HG03378 (cell line): ENCODE results near the gene LRRC74B.
"Not testable (repeated sequence)": the region's sequence is repeated elsewhere in the genome, so short reads cannot be mapped to it uniquely, and the experiment has no call there.

ENCODE experiments used
- ATAC-seq: cut with Tn5 transposase; IDR thresholded peaks from one replicate; pipeline ENCODE4 v1.9.1; 2021; ENCODE audit warnings: mild to moderate bottlenecking, moderate library complexity; ENCODE audit not compliant: unreplicated experiment

The LRRC74B gene

GRCh38 chr22:21075516-21076138 lies 29.9 kb downstream of the LRRC74B start:
- ATAC-seq, result no peak

GRCh38 chr22:21076912-21077625 lies 31.3 kb downstream of the LRRC74B start:
- no peak for ATAC-seq

- no peak for ATAC-seq
Measured at GRCh38 chr22:21077884-21078508, 32.2 kb downstream of the LRRC74B start.

GRCh38 chr22:21078916-21079315 lies 33.2 kb downstream of the LRRC74B start:
- ATAC-seq, result no peak

- ATAC-seq, result no peak
Measured at GRCh38 chr22:21079493-21079892, 33.7 kb downstream of the LRRC74B start.

GRCh38 chr22:21080435-21081137 lies 34.8 kb downstream of the LRRC74B start:
- no peak for ATAC-seq

GRCh38 chr22:21082248-21082647 lies 36.5 kb downstream of the LRRC74B start:
- no peak for ATAC-seq

- ATAC-seq, result no peak
Measured at GRCh38 chr22:21087119-21087518, 41.4 kb downstream of the LRRC74B start.

- not testable (repeated sequence) for ATAC-seq
Measured at GRCh38 chr22:21087926-21088325, 42.2 kb downstream of the LRRC74B start.

- ATAC-seq, result not testable (repeated sequence)
Measured at GRCh38 chr22:21091220-21091619, 45.5 kb downstream of the LRRC74B start.

- no peak for ATAC-seq
Measured at GRCh38 chr22:21092797-21093554, 47.2 kb downstream of the LRRC74B start.

- ATAC-seq, result not testable (repeated sequence)
Measured at GRCh38 chr22:21093555-21094137, 47.9 kb downstream of the LRRC74B start.

- ATAC-seq, result no peak
Measured at GRCh38 chr22:21094911-21095772, 49.4 kb downstream of the LRRC74B start.

GRCh38 chr22:21095773-21096107 lies 50.0 kb downstream of the LRRC74B start:
- no peak for ATAC-seq

GRCh38 chr22:21096878-21097277 lies 51.1 kb downstream of the LRRC74B start:
- not testable (repeated sequence) for ATAC-seq

GRCh38 chr22:21098099-21098671 lies 52.4 kb downstream of the LRRC74B start:
- no peak for ATAC-seq

GRCh38 chr22:21099578-21099977 lies 53.8 kb downstream of the LRRC74B start:
- no peak for ATAC-seq

- no peak for ATAC-seq
Measured at GRCh38 chr22:21100149-21101032, 54.6 kb downstream of the LRRC74B start.
